K562 (cell line): ENCODE results near the gene METTL22.

Experiments used
- CLOCK ChIP-seq: fragments of 250-450 bp; sonication (Bioruptor Pico); IDR thresholded peaks from 2 replicates; pipeline ENCODE4 v1.4.0; 2020; ENCODE audit warnings: mild to moderate bottlenecking, moderate library complexity, borderline replicate concordance
- SMC3 ChIP-seq: conservative IDR thresholded peaks from 2 replicates; pipeline ENCODE4 v1.6.1; 2011; ENCODE audit warnings: low read depth, low read length, improper control_type of control experiment; ENCODE audit not compliant: insufficient read depth

GRCh38 chr16:8572919-8573724 is 48.4 kb upstream of the METTL22 start:
- TF ChIP-seq CLOCK (CRISPR knock-in tag): no peak
- peak; percentile 50 for TF ChIP-seq SMC3
